ENCODE results near the gene FANK1. TPM values are rescaled to one million over a fixed set of nuclear protein-coding genes. Genes with fewer than 3 reads are reported as not detected.
A peak's percentile ranks its signal among the peaks of the same experiment; 100 is the strongest.
"Not testable (repeated sequence)": the region's sequence is repeated elsewhere in the genome, so short reads cannot be mapped to it uniquely, and the experiment has no call there.

Gene FANK1
- total RNA-seq, 2 experiments from 2014 or later: not detected

- peaks cover 14% of the 10 kb centered on the region for H3K27me3 Mint-ChIP-seq (ENCODE audit: low read depth)
- H3K36me3 Mint-ChIP-seq (ENCODE audit: low read depth); CTCF ChIA-PET; POLR2A ChIA-PET; H3K4me1 Mint-ChIP-seq (ENCODE audit: low read depth); H3K9me3 Mint-ChIP-seq (ENCODE audit: insufficient read depth): not testable (repeated sequence)
- peak overlapping the region; percentile 71 for H3K27ac Mint-ChIP-seq
- peak overlapping the region; percentile 75 for H3K4me3 Mint-ChIP-seq
- DNase-seq (peak; percentile 46), ATAC-seq (peak; percentile 74)
Observed at GRCh38 chr10:125895130-125896087, 955 bp upstream of the FANK1 start.

DNA sequence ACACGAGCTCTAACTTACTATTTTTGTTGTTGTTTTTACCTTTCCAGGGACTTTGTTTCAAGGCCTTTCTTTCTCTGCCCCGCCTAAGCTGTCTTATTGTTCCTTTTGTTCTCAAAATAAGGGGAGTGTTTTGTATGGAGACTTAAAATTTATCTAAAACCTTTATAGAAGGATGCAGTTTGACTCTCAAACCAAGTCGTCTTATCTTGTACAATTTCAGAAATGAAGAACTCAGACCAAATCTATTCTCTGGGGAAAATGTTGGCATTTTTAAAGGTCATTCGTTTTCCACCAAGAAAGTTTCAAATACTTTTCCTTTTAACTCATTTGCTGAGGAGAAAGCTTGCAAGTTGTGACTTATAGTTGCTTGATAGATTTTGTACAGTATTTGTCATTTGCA lies 953 bp downstream of the FANK1 start:
- not testable (repeated sequence) for DNase-seq; H3K36me3 Mint-ChIP-seq (ENCODE audit: low read depth); H3K27ac Mint-ChIP-seq; H3K4me1 Mint-ChIP-seq (ENCODE audit: low read depth); ATAC-seq; H3K9me3 Mint-ChIP-seq (ENCODE audit: insufficient read depth)
- Mint-ChIP-seq H3K27me3 (ENCODE audit: low read depth) (peaks cover 14% of the 10 kb centered on the region), H3K4me3 (peak overlapping the region; percentile 83)
- POLR2A ChIA-PET: interaction anchor here (0.7 to 0.8 kb wide), 2 partner anchors 178 to 396 kb away, joined by 3 read pairs; partner anchors contain the start of gene EDRF1
- CTCF ChIA-PET: interaction anchor here (0.9 to 1.6 kb wide), 2 partner anchors 16 to 28 kb away, joined by 3 to 4 read pairs; no protein-coding TSS in a partner anchor

DNA sequence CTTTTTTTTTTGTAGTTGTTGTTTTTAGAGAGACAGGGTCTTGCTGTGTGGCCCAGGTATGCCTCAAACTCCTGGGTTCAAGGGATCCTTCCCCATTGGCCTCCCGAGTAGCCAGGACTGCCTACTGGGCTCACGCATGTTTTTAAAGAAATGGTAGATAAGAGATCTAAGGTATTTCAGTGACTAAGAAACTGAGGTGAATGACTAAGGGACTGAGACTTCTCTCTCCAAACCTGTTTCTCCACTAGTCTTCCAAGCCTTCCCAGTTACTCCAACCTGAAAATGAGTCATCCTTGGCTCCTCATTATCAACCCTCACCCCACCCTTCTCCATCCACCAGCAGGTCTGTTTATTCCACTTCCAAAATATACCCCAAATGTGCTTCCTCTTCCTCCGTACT lies 4.6 kb downstream of the FANK1 start:
- H3K9me3 Mint-ChIP-seq (ENCODE audit: insufficient read depth); H3K27ac Mint-ChIP-seq; CTCF ChIA-PET; H3K4me1 Mint-ChIP-seq (ENCODE audit: low read depth); H3K4me3 Mint-ChIP-seq; H3K36me3 Mint-ChIP-seq (ENCODE audit: low read depth); H3K27me3 Mint-ChIP-seq (ENCODE audit: low read depth); DNase-seq; ATAC-seq; POLR2A ChIA-PET: not testable (repeated sequence)

- ATAC-seq; H3K27ac Mint-ChIP-seq; H3K4me1 Mint-ChIP-seq (ENCODE audit: low read depth); H3K4me3 Mint-ChIP-seq; H3K9me3 Mint-ChIP-seq (ENCODE audit: insufficient read depth); CTCF ChIA-PET; DNase-seq; H3K36me3 Mint-ChIP-seq (ENCODE audit: low read depth); H3K27me3 Mint-ChIP-seq (ENCODE audit: low read depth); POLR2A ChIA-PET: not testable (repeated sequence)
Observed at GRCh38 chr10:125903135-125903640, 6.8 kb downstream of the FANK1 start.

DNA sequence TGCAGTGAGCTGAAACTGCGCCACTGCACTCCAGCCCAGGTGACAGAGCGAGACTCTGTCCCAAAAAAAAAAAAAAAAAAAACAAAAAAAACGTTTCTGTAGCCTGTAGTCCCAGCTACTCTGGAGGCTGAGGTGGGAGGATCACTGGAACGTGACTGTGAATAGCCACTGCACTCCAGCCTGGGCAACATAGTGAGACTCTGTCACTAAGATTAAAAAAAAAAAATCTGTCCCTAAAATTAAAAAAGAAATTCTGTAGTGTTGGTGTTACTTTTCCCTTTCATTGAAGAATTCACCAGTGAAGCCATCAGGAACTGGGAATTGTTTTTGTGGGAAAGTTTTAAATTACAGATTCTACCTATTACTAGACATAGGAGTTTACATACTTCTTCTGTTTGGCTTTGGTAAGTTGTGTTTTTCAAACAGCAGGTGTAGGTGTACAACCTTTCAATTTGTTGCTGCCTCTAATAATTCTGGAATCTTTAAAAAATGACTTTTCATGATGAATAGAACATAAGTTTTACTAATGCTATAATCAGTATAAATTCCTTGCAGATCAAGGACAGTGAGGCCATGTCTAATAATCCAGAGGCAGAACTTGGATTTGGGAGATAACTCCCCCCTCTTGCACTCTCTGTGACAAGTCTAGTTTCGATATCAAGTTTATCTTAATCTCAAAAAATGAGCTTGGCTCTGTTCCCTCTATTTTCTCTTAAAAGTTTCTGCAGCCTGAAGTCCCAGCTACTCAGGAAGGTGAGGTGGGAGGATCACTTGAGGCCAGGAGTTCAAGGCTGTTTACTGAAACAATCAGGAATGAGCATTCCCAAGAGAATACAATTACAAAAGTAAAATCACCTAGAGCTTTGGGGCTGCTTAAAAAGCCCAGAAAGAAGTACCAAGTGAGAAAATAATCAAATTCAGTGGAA lies 9.0 kb downstream of the FANK1 start:
- DNase-seq; CTCF ChIA-PET; H3K4me1 Mint-ChIP-seq (ENCODE audit: low read depth); H3K27ac Mint-ChIP-seq; ATAC-seq; POLR2A ChIA-PET; H3K4me3 Mint-ChIP-seq; H3K9me3 Mint-ChIP-seq (ENCODE audit: insufficient read depth); H3K27me3 Mint-ChIP-seq (ENCODE audit: low read depth); H3K36me3 Mint-ChIP-seq (ENCODE audit: low read depth): not testable (repeated sequence)

DNA sequence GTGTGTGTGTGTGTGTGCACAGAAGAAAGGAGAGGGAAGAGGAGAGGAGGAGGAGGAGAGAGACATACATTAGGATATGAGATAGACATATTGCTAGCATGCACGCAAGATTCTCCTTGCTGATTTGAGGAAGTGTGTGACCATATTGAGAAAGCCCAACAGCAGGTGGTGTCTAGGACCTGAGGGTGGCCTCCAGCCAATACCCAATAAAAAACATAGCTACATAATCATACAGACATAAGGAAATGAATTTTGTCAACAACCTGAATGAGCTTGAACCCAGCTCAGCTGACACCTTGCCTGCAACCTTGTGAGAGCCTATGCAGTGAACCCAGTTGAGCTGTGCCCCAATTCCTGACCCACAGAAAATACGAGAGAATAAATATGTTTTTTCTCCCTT lies 11.2 kb downstream of the FANK1 start:
- DNase-seq; H3K4me3 Mint-ChIP-seq; H3K27ac Mint-ChIP-seq; H3K36me3 Mint-ChIP-seq (ENCODE audit: low read depth); ATAC-seq; H3K9me3 Mint-ChIP-seq (ENCODE audit: insufficient read depth); POLR2A ChIA-PET; H3K4me1 Mint-ChIP-seq (ENCODE audit: low read depth); H3K27me3 Mint-ChIP-seq (ENCODE audit: low read depth): not testable (repeated sequence)
- CTCF ChIA-PET: interaction anchor here (1.4 kb wide), 1 partner anchor 39 kb away, joined by 3 read pairs; no protein-coding TSS in a partner anchor

DNA sequence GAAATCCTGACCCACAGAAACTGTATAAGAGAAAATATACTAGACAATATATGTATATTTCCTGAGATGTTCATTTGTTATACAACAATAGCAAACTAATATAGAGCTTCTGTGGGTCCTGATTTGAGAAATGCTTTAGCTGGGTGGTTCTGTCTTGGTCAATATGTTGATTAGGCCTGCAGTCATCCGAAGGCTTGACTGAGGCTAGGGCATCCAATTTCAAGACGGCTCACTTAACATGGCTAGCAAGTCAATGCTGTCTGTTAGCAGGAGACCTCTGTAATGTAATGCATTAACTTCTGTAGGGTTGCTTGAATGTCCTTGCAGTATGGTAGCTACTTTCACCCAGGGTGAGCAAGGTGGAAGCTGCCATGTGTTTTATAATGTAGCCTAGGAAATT lies 12.4 kb downstream of the FANK1 start:
- H3K36me3 Mint-ChIP-seq (ENCODE audit: low read depth); H3K27ac Mint-ChIP-seq; H3K4me1 Mint-ChIP-seq (ENCODE audit: low read depth); ATAC-seq; H3K27me3 Mint-ChIP-seq (ENCODE audit: low read depth); H3K9me3 Mint-ChIP-seq (ENCODE audit: insufficient read depth); H3K4me3 Mint-ChIP-seq; POLR2A ChIA-PET; DNase-seq: not testable (repeated sequence)
- CTCF ChIA-PET: interaction anchor here (1.4 kb wide), 1 partner anchor 40 kb away, joined by 3 read pairs; no protein-coding TSS in a partner anchor

DNA sequence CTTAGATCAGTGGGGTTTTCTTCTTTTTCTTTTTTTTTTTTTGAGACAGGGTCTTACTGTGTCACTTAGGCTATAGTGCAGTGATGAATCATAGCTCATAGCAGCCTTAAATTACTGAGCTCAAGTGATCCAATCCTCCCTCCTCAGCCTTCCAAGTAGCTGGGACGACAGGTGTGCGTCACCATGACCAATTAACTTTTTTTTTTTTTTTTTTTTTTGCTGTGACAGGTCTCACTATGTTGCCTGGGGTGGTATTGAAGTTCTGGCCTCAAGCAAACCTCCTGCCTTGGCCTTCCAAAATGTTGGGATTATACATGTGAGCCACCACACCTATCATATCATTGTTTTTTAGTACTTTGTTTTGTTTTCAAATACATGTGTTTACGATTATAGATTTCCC lies 13.1 kb downstream of the FANK1 start:
- ATAC-seq; H3K27ac Mint-ChIP-seq; CTCF ChIA-PET; H3K36me3 Mint-ChIP-seq (ENCODE audit: low read depth); H3K27me3 Mint-ChIP-seq (ENCODE audit: low read depth); H3K4me1 Mint-ChIP-seq (ENCODE audit: low read depth); DNase-seq; H3K9me3 Mint-ChIP-seq (ENCODE audit: insufficient read depth); H3K4me3 Mint-ChIP-seq; POLR2A ChIA-PET: not testable (repeated sequence)

- POLR2A ChIA-PET: no interaction called here
- Mint-ChIP-seq H3K27ac (no peak overlapping the region), H3K27me3 (ENCODE audit: low read depth) (peaks cover 3% of the 10 kb centered on the region), H3K4me3 (no peak overlapping the region), H3K4me1 (ENCODE audit: low read depth) (no peaks in the 10 kb centered on the region), H3K9me3 (ENCODE audit: insufficient read depth) (no peaks in the 10 kb centered on the region), H3K36me3 (ENCODE audit: low read depth) (no peaks in the 10 kb centered on the region)
- DNase-seq (no peak), ATAC-seq (no peak)
- CTCF ChIA-PET: no interaction called here
Observed at GRCh38 chr10:125911145-125911544, 14.8 kb downstream of the FANK1 start.

GRCh38 chr10:125911990-125912389 lies 15.6 kb downstream of the FANK1 start:
- no peak for ATAC-seq
- H3K4me3 Mint-ChIP-seq: no peak overlapping the region
- no peak for DNase-seq
- H3K27ac Mint-ChIP-seq: no peak overlapping the region
- H3K9me3 Mint-ChIP-seq (ENCODE audit: insufficient read depth): no peaks in the 10 kb centered on the region
- ChIA-PET CTCF (no interaction called here), POLR2A (no interaction called here)
- H3K27me3 Mint-ChIP-seq (ENCODE audit: low read depth): peaks cover 3% of the 10 kb centered on the region
- H3K4me1 Mint-ChIP-seq (ENCODE audit: low read depth): no peaks in the 10 kb centered on the region
- no peaks in the 10 kb centered on the region for H3K36me3 Mint-ChIP-seq (ENCODE audit: low read depth)

GRCh38 chr10:125913277-125913676 lies 16.9 kb downstream of the FANK1 start:
- CTCF ChIA-PET; POLR2A ChIA-PET; H3K4me3 Mint-ChIP-seq; H3K36me3 Mint-ChIP-seq (ENCODE audit: low read depth); H3K9me3 Mint-ChIP-seq (ENCODE audit: insufficient read depth); ATAC-seq; H3K4me1 Mint-ChIP-seq (ENCODE audit: low read depth); H3K27ac Mint-ChIP-seq; DNase-seq; H3K27me3 Mint-ChIP-seq (ENCODE audit: low read depth): not testable (repeated sequence)

DNA sequence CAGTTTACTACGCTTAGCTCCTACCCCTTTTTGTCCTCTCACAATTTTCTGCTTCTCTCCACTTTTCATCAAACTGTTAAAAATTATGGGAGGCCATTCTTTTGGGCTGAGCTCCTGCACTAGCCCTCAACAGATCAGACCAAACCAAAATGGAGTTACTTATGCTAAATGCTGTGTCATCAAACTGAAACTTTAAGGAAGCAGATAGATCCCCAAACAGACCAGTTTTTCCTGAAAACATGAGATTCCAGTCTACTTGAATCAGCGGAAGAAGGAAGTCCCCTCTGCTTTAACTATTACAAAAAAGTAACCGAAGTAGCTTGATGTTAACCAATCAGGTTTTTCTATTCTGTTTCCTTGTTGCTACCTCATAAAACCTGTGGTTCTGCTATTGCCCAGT lies 20.6 kb downstream of the FANK1 start:
- ATAC-seq (no peak), DNase-seq (no peak)
- H3K4me1 Mint-ChIP-seq (ENCODE audit: low read depth): no peaks in the 10 kb centered on the region
- H3K27ac Mint-ChIP-seq: no peak overlapping the region
- H3K27me3 Mint-ChIP-seq (ENCODE audit: low read depth): no peaks in the 10 kb centered on the region
- POLR2A ChIA-PET: no interaction called here
- CTCF ChIA-PET: no interaction called here
- no peak overlapping the region for H3K4me3 Mint-ChIP-seq
- no peaks in the 10 kb centered on the region for H3K9me3 Mint-ChIP-seq (ENCODE audit: insufficient read depth)
- no peaks in the 10 kb centered on the region for H3K36me3 Mint-ChIP-seq (ENCODE audit: low read depth)

Data from activated CD8-positive, alpha-beta T cell treated with anti-CD3 and anti-CD28 coated beads, Interleukin-2, amount 10 ng/mL, durations not matched to agents 7 days and 5 days (primary cell).